ENCODE data around the gene NECTIN1.

- TF ChIP-seq ZNF565 (CRISPR knock-in tag; conservative IDR thresholded peaks at IDR 0.05; ENCODE audit: low read depth), result no peak
- TF ChIP-seq ZNF70 (CRISPR knock-in tag; IDR thresholded peaks at IDR 0.05), result no peak
- TF ChIP-seq OSR1 (CRISPR knock-in tag; IDR thresholded peaks at IDR 0.05), result no peak
These were observed 120.2 kb downstream of the NECTIN1 start for GRCh38 chr11:119608781-119609180.

Measured in SK-N-SH treated with all-trans-retinoic acid at 6 μM for 48 hours (cell line).